Upper lobe of left lung (tissue), 4 donors: Measurements from ENCODE around the gene NFU1.

Experiments used
- POLR2A ChIP-seq, 4 donors: fragments of 450-650 bp; IDR thresholded peaks; one replicate each; pipeline ENCODE4 v1.5.1; 2016 to 2017; ENCODE audit warnings: antibody characterized with exemption in 4 of 4, mild to moderate bottlenecking in 2 of 4
- TF ChIP-seq, protein P1 (sequence below), 6 experiments: fragments of 450-650 bp in 4 of 6; fragments of 200-600 bp in 2 of 6; sonication (generic) in 2 of 6; IDR thresholded peaks; one replicate each; pipeline ENCODE4 v1.5.1; 2016 to 2019; ENCODE audit warnings: antibody characterized with exemption in 6 of 6

DNA sequence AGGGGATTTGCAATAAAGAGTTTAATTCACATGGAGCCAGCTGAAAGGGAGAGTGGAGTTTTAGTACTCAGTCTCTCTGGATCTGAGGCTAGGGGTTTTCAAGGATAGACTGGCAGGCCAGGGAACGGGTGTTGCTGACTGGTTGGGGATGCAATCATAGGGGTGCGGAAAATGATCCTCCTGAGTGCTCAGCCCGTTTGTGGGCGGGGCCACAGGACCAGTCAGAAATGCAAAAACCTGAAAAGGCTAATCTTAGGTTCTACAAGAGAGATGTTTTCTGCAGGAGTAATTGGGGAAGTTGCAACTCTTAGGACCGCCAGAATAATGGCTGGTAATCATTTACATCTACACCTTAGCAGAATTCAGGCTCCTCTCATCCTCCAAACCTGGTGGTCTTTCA, 2.5 kb downstream of the NFU1 start:
- TF ChIP-seq, protein P1, sequence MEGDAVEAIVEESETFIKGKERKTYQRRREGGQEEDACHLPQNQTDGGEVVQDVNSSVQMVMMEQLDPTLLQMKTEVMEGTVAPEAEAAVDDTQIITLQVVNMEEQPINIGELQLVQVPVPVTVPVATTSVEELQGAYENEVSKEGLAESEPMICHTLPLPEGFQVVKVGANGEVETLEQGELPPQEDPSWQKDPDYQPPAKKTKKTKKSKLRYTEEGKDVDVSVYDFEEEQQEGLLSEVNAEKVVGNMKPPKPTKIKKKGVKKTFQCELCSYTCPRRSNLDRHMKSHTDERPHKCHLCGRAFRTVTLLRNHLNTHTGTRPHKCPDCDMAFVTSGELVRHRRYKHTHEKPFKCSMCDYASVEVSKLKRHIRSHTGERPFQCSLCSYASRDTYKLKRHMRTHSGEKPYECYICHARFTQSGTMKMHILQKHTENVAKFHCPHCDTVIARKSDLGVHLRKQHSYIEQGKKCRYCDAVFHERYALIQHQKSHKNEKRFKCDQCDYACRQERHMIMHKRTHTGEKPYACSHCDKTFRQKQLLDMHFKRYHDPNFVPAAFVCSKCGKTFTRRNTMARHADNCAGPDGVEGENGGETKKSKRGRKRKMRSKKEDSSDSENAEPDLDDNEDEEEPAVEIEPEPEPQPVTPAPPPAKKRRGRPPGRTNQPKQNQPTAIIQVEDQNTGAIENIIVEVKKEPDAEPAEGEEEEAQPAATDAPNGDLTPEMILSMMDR (IDR thresholded peaks at IDR 0.05) = no peak
- no peak for TF ChIP-seq POLR2A (IDR thresholded peaks at IDR 0.05)
